ENCODE measurements around the gene FOCAD. TPM values are rescaled to one million over a fixed set of nuclear protein-coding genes. Genes with fewer than 3 reads are reported as not detected.

FOCAD gene
- total RNA-seq, 1 donor from 2014 or later: 28.4 TPM

Other genes starting within 250 kb of the FOCAD start
- gene MLLT3, start 61.8 kb upstream of the FOCAD start, total RNA-seq: 15.8 and 30.1 TPM in 2 replicates

Data from bronchial epithelial cell (primary cell).